Smooth muscle cell of bladder (primary cell): ENCODE data around the gene CFAP299. TPM values are rescaled to one million over a fixed set of nuclear protein-coding genes. Genes with fewer than 3 reads are reported as not detected.

Experiments used
- total RNA-seq: library from RNA; depleted of rRNA; stranded (reverse); fragments of >200 nt; gene quantifications from 2 replicates; pipeline ENCODE4 v1.2.3, GENCODE V29; 2014

The CFAP299 gene
- total RNA-seq = 2.1 and 2.3 TPM in 2 replicates

DNA sequence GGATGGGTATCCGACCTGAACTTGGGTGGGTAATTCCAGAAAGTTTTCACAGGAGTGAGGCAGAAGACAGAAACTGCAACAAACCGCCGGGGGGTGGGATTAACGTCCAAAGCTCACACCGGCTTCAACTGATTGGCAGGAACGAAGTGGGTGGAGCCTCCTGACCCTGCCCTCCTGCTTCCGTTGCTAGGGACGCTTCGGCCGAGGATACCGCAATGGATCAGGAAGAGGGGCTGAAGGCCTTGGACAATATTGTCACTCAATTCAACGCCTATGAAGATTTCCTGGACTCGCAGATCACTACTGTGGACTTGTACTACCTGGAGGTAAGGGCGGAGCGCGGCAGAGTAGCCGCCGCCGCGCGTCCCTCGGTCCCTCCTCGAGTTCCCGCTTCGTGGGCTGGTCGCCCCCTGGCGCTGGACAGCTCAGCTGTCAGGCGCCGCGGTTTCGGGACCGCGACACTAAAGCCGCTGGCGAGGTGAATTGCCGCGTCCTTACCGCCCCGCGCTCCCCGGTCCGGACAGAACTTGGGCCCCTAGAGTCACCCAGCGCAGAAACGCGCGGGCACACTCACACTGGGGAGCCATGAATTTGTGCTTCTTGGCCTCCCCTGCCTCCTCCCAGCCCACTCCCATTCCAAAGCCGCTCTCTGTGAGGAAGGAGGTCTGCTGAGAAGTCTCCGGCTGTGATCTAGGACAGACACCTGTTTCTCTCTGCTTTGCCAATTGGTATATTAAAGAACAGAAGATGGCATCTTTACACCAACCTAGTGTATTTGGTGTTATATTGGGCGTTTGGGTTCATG is at the start of gene CFAP299:
TSS of gene CFAP299 (plus strand) at position 177 of the 805 bp plus-strand sequence.

Other genes with a start within 250 kb of the CFAP299 start
- gene PRDM8, start 138.2 kb upstream of the CFAP299 start, total RNA-seq = 2.8 and 2.9 TPM in 2 replicates
- 2.1 and 2.3 TPM in 2 replicates for gene FGF5, start 69.1 kb upstream of the CFAP299 start, total RNA-seq